ENCODE data around the gene PFDN2.

GRCh38 chr1:161106431-161106830 lies 11.4 kb downstream of the PFDN2 start:
- TF ChIP-seq POLR2A (IDR thresholded peaks at IDR 0.05; ENCODE audit: low read length) (no peak), GATA1 (IDR thresholded peaks at IDR 0.05; ENCODE audit: low read depth, low read length) (no peak)
